HG03159 (cell line): ENCODE results near the gene KCNV2.
A peak's percentile ranks its signal among the peaks of the same experiment; 100 is the strongest.

Source experiments
- ATAC-seq: cut with Tn5 transposase; IDR thresholded peaks from one replicate; pipeline ENCODE4 v1.9.1; 2021; ENCODE audit warnings: mild to moderate bottlenecking, moderate library complexity; ENCODE audit not compliant: unreplicated experiment

KCNV2 gene

DNA sequence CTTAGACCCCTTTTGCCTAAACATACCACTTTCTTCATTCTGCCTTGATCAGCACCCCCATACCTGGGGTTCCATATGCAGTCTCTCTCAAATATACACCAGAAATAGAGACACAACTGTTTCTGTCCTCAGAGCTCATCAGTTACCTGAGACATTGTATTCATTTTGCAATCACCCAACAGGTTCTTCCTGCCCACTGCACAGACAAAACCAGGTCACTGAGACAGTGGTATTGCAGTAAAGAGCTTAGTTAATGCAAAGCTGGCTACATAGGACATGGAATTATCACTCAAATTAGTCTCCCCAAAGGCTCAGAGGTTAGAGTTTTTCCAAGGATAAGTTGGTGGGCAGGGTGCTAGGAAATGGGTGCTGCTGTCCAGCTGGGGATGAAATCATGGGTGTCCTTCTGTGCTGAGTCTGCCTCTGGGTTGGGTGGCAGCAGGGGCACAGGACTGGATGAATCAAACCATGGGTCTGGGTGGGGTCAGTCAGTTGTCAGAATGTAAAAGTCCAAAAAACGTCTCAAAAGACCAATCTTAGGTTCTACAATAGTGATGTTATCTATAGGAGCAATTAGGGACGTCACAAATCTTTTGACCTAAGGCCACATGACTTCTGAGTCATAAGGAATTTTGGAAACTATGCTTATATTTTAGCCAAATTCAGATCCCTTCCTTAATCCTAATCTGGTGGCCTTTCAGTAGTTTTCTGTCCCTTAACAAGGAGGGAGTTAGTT, 41.0 kb downstream of the KCNV2 start:
- no peak for ATAC-seq

DNA sequence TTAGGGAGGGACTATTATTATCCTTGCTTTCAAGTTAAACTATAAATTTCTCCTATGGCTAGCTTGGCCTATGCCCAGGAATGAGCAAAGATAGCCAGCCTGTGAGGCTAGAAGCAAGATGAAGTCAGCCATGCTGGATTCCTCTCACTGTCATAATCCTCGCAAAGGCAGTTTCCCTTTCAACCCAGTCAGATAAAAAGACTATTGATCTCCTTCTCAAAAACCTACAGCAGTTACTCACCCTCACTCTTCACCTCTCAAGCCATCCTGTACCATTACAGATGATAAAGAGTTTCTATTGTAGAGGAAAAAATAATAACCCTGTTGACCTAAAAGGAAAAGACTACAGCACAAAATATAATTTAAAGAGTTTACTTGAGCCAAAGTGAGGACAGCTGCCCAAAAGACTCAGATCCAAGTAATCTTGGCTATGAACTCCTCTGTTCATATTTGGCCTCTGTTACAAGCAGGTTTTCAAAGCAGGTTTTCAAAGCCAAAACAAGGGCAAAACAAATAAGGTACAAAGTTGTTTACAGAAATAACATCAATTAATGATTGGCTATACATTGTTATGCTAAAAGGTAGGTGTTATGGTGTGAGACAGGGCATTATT, 41.7 kb downstream of the KCNV2 start:
- no peak for ATAC-seq

DNA sequence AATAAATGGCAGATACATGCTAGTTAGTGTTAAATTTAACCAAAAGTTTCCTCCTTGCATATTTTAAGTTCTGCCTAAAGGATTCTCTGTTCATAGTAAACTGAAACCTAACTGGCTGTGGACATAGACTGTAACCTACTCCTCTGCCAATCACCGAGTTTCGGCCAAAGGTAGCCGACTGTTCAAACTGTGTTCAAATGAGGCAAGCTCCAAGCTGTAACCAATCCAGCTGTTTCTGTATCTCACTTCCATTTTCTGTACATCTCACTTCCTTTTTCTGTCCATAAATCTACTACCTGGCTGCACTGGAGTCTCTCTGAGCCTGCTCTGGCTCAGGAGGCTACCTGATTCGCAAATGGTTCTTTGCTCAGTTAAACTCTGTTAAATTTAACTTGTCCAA, 44.1 kb downstream of the KCNV2 start:
- ATAC-seq: peak; percentile 70

DNA sequence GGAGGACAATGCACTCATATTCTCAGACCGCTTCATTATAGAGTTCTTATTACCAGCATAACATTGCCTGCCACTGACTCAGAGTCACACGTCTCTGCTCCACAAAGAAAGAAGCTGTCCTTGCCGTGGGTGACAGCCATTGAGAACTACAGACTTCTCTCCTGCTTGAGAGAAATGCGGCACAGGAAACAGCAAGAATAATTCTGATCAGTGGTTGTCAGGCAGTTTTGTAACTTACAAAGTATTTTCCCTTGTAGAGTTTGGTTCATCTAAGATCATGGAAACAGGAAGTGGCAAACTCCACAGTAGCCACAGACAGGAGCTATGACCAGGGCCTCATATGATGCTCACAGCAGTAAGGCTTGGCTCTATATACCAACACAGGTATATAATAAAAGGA, 47.0 kb downstream of the KCNV2 start:
- ATAC-seq: peak; percentile 56

DNA sequence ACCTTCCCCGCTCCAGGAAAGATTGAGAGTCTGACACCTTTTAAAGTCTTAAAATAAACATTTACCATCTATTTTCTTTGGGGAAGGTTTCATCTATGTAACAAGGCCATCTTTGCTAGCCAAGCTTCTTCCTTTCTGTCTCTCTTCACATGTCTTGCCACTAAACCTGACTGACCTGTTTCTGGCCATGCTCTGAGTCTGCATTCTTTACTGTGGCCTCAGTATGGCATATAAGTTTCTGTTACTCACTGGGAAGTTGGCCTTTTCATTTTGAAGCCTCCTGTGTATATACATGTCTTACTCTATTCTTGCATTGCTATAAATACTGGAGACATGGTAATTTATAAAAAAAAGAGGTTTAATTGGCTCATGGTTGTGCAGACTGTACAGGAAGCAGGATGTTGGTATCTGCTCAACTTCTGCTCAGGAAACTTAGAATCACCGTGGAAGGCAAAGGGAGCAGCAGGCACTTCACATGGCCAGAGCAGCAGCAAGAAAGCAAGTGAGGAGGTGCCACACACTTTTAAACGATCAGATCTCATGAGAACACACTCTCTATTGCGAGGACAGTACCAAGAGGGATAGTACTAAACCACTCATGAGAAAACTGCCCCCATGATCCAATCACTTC, 48.1 kb downstream of the KCNV2 start:
- ATAC-seq: no peak

DNA sequence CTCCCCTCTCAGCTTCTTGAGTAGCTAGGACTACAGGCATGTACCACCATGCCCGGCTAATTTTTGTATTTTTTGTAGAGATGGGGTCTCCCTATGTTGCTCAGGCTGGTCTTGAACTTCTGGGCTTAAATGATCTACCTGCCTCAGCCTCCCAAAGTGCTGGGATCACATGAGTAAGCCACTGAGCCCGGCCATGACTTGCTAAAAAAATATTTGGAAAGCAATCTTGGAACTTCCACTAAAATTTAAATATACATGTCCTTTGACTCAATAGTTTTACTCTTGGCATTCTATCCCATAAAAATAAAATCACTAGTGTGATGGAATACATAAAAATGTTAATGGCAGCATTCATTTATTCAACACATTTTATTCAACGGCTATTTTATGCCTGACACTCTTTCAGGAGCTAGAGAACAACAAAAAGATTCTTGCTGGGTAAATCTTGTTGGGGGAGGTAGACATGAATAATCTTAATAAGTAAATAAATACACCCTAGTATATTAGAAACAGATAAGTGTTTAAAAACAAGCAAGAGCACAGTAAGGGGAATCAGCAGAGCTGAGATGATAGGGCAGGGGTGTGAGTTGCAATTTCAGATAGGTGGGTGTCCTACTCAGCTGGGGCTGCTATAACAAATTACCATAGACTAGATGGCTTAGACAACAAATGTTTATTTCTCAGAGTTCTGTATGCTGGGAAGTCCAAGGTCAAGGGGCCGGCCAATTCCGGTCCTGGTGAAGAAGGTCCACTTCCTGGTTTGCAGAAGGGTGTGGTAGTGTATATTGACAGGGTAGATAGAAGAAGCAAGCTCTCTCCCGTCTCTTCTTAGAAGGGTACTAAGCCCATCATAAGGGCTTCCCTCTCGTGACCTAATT, 50.7 kb downstream of the KCNV2 start:
- ATAC-seq: no peak

DNA sequence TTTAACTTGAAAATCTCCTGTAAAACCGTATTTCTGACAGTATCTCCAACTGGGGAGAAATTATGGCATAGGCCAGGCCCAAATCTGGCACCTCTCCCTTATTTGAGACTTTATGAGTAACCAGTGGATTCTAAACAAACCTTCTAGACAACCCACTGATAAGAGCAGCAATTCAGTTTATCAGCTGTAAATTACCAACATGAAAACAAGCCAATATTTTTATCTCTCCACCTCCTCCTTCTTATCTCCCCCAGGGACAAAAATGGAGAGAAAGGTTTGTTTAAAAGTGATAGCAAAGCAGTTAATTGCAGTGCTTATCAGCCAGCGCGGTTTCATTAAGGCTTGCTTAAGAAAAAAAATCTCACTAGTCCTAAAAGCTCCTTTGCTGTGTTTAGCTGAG, 53.8 kb downstream of the KCNV2 start:
- ATAC-seq: no peak

DNA sequence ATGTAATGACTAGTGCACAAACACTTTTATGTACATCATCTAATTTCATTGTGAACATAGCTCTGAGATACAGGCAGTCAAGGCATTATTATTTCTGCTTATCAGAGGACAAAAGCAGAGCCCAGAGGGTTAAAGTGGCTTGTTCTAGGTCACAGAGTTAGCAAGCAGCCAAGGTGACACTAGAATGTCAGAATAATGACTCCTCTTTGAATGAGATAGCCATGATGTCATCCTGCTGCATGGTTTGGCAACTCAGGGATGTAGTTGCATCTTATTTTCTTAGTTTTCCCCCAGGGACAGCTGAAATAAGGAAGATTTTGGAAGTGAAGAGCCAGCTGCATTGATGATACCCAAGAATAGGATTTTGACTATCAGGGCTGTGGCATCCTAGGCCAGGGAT, 54.4 kb downstream of the KCNV2 start:
- ATAC-seq: no peak

DNA sequence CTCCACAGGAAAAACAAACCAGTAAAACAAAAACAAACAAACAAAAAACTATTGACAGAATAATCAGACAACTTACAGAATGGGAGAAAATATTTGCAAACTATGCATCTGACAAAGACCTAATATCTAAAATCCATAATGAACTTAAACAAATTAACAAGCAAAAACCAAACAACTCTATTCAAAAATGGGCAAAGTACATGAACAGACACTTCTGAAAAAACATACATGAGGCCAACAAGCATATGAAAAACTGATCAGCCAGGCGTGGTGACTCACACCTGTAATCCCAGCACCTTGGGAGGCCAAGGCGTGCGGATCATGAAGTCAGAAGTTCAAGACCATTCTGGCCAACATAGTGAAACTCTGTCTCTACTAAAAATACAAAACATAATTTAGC, 60.1 kb downstream of the KCNV2 start:
- no peak for ATAC-seq

DNA sequence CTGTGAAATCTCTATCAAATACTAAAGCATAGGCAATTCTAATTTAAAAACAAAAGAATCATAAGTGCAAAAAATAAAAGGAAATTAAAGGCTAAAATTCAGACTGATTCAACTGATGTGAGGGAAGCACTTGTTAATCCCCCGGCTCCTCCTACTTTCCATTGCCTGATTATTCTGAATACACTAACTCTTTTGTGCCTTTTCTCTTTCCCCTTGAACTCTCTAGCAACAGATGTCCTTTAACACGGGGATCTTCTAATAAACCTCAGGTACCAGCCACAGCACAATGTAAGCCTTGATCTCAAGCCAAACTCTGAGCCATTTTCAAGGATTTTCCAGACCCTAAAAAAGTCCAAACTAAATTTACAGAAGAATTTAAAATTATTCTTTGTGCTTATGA, 61.5 kb downstream of the KCNV2 start:
- no peak for ATAC-seq
